Measurements from ENCODE around the gene ERCC5. TPM values are rescaled to one million over a fixed set of nuclear protein-coding genes. Genes with fewer than 3 reads are reported as not detected.

ERCC5 gene
- total RNA-seq, 2 experiments from 2014 or later: 53.6 to 63.5 TPM

DNA sequence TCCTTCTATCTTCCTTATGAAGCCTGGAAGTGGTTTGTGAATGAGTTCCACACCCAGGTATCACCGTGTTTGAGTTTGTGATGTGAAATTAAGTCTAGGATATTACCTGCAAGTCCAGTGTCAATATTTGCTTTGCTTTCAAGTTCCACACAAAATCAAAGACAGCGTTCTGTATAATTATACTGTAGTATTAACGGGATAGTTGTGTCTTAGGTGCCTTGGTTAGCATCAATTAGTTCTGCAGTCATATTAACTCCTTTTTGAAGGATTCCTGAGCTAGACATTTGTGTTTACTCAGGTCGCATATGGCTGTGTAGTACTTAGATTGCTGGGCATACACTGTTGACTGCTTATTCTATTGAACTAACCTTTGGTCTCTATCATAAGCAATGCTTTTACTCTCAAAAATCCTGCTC is 54.4 kb downstream of the ERCC5 start:
- no peaks in the 10 kb centered on the region for H3K9me3 Mint-ChIP-seq
- no peak for DNase-seq
- no peaks in the 10 kb centered on the region for H3K36me3 Mint-ChIP-seq
- no peak overlapping the region for H3K27ac Mint-ChIP-seq
- H3K27me3 Mint-ChIP-seq: peaks cover 2% of the 10 kb centered on the region
- no peak overlapping the region for H3K4me3 Mint-ChIP-seq
- intact Hi-C loops (cut with micrococcal nuclease): no loop called here
- no peaks in the 10 kb centered on the region for H3K4me1 Mint-ChIP-seq (ENCODE audit: low read depth)
- ChIA-PET CTCF (no interaction called here), POLR2A (no interaction called here)

DNA sequence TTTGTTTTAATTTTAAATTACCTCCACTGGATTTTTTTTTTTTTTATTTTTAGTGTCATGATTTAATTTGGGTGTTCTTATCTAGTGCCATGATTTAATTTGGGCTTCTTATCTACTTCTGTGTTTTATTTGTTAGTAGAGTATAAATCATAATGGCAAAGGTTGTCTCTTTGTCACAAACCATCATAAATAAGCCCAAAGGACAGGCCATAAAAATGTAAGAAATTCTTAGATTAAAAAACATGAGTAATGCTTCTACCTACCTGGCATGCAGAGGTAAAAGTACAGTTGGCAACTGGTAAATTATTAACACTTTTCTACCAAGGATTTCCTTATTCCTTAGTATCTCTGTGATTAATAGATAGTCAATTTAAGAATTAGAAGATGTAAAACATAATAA is 55.2 kb downstream of the ERCC5 start:
- ChIA-PET POLR2A (no interaction called here), CTCF (interaction anchor here (2.6 kb wide), 1 partner anchor 31 kb away, joined by 9 read pairs; no protein-coding TSS in a partner anchor)
- no peaks in the 10 kb centered on the region for H3K4me1 Mint-ChIP-seq (ENCODE audit: low read depth)
- no peak for DNase-seq
- H3K9me3 Mint-ChIP-seq: no peaks in the 10 kb centered on the region
- H3K4me3 Mint-ChIP-seq: no peak overlapping the region
- no peak overlapping the region for H3K27ac Mint-ChIP-seq
- H3K27me3 Mint-ChIP-seq: peaks cover 4% of the 10 kb centered on the region
- intact Hi-C loops (cut with micrococcal nuclease): no loop called here
- no peaks in the 10 kb centered on the region for H3K36me3 Mint-ChIP-seq

DNA sequence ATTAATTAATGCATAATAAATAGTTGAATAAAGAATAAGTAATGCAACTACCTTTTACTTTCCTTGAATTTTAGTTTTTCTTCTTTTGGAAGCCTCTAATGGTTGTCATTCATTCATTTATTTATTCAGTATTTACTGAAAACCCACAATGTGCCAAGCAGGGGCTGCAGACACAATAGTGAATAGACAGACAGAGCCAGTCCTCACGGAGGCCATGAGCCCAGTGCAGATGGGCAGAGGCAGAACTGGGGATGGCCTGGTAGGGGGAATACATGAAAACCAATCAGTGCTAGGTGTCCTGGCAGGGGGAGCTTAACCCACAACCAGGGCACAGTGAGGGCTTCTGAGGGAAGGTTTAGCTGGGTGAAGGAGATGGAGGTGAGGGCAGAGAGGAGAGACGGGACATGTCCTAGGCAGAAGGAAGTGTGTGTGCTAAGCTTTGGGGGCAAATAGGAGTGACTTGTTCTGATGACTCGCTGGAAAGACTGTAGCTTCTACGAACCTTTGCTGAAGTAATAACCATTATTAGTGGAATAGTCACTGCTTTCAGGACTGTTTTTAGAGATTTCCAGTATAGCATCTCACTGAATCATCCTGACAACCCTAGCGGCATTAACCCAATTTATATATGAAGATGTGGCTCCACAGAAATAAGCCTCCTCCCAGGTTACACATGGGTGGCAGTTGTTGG is 55.9 kb downstream of the ERCC5 start:
- intact Hi-C loops (cut with micrococcal nuclease): no loop called here
- no peak overlapping the region for H3K27ac Mint-ChIP-seq
- H3K4me3 Mint-ChIP-seq: no peak overlapping the region
- H3K9me3 Mint-ChIP-seq: no peaks in the 10 kb centered on the region
- no peaks in the 10 kb centered on the region for H3K36me3 Mint-ChIP-seq
- ChIA-PET CTCF (interaction anchor here (2.6 kb wide), 1 partner anchor 31 kb away, joined by 9 read pairs; no protein-coding TSS in a partner anchor), POLR2A (no interaction called here)
- no peak for DNase-seq
- H3K4me1 Mint-ChIP-seq (ENCODE audit: low read depth): no peaks in the 10 kb centered on the region
- H3K27me3 Mint-ChIP-seq: peaks cover 5% of the 10 kb centered on the region

DNA sequence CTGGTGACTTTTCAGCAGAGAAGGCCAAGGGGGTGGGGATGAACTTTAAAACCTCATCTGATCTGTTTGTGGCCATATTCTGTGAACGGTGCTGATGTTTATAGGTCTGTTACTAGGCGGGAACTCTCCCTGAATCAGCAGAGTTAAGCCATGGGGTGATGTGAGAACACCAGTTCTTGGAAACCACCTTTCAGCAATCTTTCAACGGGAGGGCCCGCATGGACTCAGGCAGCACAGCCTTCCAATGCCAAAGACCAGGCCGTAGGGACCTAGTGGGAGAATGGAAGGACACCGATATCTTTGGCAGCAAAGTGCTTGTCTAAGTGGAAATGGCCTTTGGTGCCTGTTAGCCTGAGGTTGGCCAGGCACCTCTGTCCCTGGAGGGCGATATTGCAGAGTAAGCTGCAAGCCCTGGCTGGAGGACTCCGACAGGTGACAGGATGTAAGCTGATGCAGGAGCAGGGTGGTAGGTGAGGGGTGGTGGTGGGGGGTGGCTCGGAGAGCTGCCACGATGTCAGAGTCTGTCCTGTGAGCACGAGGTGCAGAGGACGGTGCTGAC is 57.0 kb downstream of the ERCC5 start:
- Mint-ChIP-seq H3K27ac (no peak overlapping the region), H3K4me3 (no peak overlapping the region), H3K4me1 (ENCODE audit: low read depth) (no peaks in the 10 kb centered on the region), H3K9me3 (no peaks in the 10 kb centered on the region), H3K27me3 (peaks cover 10% of the 10 kb centered on the region), H3K36me3 (no peaks in the 10 kb centered on the region)
- intact Hi-C loops (cut with micrococcal nuclease): no loop called here
- POLR2A ChIA-PET: no interaction called here
- no peak for DNase-seq
- CTCF ChIA-PET: interaction anchor here (2.6 kb wide), 1 partner anchor 33 kb away, joined by 9 read pairs; no protein-coding TSS in a partner anchor

DNA sequence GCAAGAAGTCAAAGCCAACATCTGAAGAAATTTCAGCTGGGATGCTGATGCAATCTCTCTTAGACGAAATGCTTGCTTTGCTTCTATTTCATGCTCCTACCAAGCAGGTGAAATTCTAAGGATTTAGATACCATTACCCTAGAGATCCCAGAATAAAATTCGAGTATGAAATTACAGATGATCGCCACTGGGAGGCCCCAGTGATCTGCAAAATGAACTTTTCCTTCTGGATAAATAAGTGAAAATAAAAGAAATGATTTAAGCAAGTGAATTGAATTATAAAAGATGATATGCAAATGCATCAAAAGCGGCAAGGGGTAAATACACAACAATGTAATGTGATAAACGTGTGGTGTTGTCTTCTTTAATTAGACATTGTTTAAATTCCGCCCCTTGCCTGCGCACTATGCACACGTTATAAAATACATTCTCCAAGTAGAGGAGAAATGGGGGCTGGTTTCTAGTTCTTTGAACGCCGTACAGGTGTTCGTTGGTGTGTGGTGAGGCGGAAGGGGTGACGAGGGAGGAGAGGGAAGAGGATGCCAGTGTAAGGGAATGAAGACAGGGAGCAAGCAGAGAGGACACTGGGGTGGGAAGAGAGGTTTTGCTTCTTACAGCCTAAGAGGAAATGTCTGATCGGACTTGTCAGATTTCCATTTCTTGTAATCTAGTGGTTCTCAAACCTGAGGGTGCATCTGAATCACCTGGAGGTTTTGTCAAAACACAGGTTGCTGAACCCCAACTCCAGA is 58.0 kb downstream of the ERCC5 start:
- no peaks in the 10 kb centered on the region for H3K36me3 Mint-ChIP-seq
- intact Hi-C loops (cut with micrococcal nuclease): no loop called here
- ChIA-PET POLR2A (no interaction called here), CTCF (no interaction called here)
- H3K27ac Mint-ChIP-seq: no peak overlapping the region
- no peak overlapping the region for H3K4me3 Mint-ChIP-seq
- peaks cover 15% of the 10 kb centered on the region for H3K27me3 Mint-ChIP-seq
- no peaks in the 10 kb centered on the region for H3K4me1 Mint-ChIP-seq (ENCODE audit: low read depth)
- no peak for DNase-seq
- no peaks in the 10 kb centered on the region for H3K9me3 Mint-ChIP-seq

DNA sequence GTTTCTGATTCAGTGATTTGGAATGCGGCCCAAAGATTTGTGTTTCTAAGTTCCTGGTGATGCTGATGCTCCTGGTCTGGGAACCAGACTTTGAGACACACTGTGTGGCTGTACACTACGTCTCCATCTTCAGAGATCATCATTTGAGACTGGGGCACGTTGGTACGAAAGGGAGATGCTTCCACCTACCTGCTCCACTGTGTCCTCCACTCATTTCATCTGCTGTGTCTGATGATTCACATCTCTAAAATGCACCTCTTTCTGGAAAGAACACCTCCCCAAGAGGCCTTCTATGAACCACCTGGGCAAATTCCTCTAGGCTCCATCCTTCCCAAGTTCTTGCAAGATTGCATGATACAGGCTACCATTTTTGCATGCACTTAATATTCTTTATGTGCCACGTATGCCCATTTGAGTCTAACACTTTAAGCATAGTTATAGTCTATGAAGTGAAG is 58.6 kb downstream of the ERCC5 start:
- intact Hi-C loops (cut with micrococcal nuclease): no loop called here
- H3K4me1 Mint-ChIP-seq (ENCODE audit: low read depth): no peaks in the 10 kb centered on the region
- ChIA-PET POLR2A (no interaction called here), CTCF (interaction anchor here (0.9 to 1.2 kb wide), 2 partner anchors 8 to 27 kb away, joined by 4 read pairs; no protein-coding TSS in a partner anchor)
- no peaks in the 10 kb centered on the region for H3K9me3 Mint-ChIP-seq
- peaks cover 16% of the 10 kb centered on the region for H3K27me3 Mint-ChIP-seq
- H3K4me3 Mint-ChIP-seq: no peak overlapping the region
- no peaks in the 10 kb centered on the region for H3K36me3 Mint-ChIP-seq
- DNase-seq: no peak
- no peak overlapping the region for H3K27ac Mint-ChIP-seq

DNA sequence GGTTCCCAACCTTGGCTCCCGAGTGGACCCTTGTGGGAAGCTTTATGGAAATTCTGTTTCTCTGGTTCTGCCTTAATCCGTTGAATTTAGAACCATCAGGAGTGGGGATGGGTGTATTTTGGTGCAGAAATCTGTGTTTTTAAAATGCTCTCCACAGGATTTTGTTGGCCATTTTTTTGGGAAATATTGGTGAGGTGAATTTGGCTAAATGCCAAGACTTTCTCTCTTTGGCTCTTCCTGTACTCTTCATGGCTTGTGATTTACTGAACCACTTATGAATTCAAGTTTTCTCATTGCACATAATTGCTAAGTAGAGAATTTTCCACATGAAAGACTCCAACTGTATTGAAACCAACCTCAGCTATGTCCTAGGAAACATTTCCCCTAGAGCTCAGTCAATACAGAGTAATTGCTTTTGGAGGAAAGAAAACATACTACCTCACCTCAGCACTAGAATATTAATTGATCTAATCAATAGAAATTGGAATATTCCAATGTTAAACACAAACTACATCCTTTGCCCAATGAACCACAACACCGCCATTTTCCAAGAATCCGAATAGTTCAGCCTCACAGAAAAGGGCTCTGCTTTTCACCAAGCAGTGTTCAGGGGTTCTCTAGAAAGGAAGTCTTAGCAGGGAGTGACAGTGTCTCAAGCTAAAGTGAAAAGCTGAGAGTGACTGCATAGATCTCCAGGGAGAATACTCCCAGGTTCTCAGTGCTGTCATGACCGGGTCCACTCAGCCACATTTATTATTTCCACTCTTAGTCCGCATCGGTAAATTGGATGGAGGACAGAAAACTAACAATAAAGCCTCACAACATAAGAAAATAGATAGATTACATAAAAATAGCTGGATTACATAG is 60.3 kb downstream of the ERCC5 start:
- Mint-ChIP-seq H3K4me3 (no peak overlapping the region), H3K27ac (no peak overlapping the region), H3K27me3 (peaks cover 21% of the 10 kb centered on the region), H3K9me3 (no peaks in the 10 kb centered on the region), H3K4me1 (ENCODE audit: low read depth) (no peaks in the 10 kb centered on the region), H3K36me3 (no peaks in the 10 kb centered on the region)
- no peak for DNase-seq
- POLR2A ChIA-PET: no interaction called here
- CTCF ChIA-PET: interaction anchor here (1.3 to 1.9 kb wide), 2 partner anchors 10 to 36 kb away, joined by 3 to 5 read pairs; no protein-coding TSS in a partner anchor
- intact Hi-C loops (cut with micrococcal nuclease): no loop called here

DNA sequence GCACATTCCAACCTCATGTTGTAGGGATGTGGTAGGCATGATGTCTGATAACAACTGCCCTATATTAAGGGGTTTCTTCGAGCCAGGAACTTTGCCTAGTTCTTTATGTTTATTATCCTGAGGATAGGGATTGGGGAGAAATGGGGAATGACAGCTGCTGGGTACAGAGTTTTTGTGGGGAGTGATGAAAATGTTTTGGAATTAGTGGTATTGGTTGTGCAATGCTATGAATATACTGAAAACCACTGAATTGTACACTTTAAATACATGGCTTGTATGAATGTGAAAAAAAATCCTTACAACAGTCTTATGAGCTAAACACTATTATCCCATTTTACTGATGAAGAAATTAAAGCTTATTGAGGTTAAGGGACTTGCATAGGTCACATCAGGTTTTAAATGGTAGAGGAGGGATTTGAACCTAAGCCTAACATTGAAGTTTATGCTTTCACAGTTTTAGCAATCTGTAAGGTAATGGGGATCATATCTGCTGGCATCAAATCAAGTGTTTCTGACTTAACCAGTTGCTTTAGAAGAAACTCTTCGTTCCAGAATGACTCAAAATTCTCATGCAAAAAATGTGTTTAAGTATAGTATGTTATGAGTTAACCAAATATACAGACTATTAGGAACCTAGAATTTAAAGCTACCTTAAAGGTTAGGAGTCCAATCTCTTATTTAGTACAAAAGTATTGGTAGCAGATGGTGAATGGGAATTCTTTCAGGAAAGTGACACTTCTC is 61.4 kb downstream of the ERCC5 start:
- Mint-ChIP-seq H3K4me1 (ENCODE audit: low read depth) (no peaks in the 10 kb centered on the region), H3K27ac (no peak overlapping the region), H3K27me3 (peaks cover 21% of the 10 kb centered on the region), H3K4me3 (no peak overlapping the region), H3K36me3 (no peaks in the 10 kb centered on the region), H3K9me3 (no peaks in the 10 kb centered on the region)
- POLR2A ChIA-PET: interaction anchor here (0.7 kb wide), 1 partner anchor 108 kb away, joined by 3 read pairs; no protein-coding TSS in a partner anchor
- CTCF ChIA-PET: interaction anchor here (1.3 to 1.9 kb wide), 2 partner anchors 9 to 37 kb away, joined by 3 to 5 read pairs; no protein-coding TSS in a partner anchor
- intact Hi-C loops (cut with micrococcal nuclease): no loop called here
- DNase-seq: no peak

DNA sequence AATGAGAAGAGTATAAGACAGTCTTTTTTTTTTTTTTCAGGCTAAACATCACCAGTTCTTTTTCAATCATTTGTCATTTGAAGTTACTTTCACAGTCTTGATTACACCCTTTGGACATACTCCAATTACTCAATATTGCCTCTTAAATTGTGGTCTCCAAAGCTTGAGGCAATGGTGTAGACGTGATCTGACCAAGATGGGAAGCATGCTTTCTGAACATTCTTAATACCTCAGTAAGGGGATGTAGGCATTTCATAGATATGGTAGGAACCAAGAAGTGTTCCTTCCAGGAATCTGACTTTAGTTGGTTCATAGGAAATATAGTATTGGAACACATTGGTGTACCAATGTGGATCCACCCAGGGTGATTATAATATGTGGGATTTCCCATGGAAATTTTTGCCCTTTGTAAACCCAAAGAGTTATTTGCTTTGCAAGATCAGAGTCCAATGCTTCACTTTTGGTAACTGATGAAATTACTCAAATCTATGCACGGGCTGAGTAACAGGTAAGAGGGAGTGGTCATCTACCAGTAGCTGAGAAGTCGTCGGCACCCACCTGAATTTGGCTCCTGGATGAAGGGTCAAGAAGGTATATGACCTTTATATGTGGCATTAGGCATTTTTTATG is 62.2 kb downstream of the ERCC5 start:
- Mint-ChIP-seq H3K27me3 (peaks cover 25% of the 10 kb centered on the region), H3K4me1 (ENCODE audit: low read depth) (no peaks in the 10 kb centered on the region), H3K36me3 (no peaks in the 10 kb centered on the region), H3K9me3 (no peaks in the 10 kb centered on the region), H3K4me3 (no peak overlapping the region), H3K27ac (no peak overlapping the region)
- CTCF ChIA-PET: interaction anchor here (1.9 kb wide), 1 partner anchor 8 kb away, joined by 5 read pairs; no protein-coding TSS in a partner anchor
- intact Hi-C loops (cut with micrococcal nuclease): no loop called here
- POLR2A ChIA-PET: interaction anchor here (0.7 kb wide), 1 partner anchor 109 kb away, joined by 3 read pairs; no protein-coding TSS in a partner anchor
- no peak for DNase-seq

DNA sequence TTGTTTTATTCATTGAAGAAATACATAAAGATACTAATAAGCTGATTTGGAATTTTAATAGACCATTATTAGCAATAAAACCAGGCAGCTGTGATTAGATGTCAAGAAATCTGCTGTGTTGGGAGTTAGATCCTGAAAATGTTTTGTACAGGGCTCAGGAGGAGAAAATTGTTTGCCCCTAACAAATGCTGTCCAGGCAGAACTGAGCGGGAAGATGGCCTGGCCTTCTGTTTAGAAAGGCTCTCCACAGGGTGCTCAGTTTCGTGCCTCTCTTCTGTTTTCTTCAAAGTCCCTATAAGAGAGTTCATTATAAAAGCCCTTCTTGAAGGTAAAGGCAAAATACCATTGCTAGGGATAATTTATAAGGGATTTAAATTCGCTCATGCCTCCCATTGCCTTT is 64.1 kb downstream of the ERCC5 start:
- H3K27me3 Mint-ChIP-seq: peaks cover 24% of the 10 kb centered on the region
- intact Hi-C loops (cut with micrococcal nuclease): no loop called here

DNA sequence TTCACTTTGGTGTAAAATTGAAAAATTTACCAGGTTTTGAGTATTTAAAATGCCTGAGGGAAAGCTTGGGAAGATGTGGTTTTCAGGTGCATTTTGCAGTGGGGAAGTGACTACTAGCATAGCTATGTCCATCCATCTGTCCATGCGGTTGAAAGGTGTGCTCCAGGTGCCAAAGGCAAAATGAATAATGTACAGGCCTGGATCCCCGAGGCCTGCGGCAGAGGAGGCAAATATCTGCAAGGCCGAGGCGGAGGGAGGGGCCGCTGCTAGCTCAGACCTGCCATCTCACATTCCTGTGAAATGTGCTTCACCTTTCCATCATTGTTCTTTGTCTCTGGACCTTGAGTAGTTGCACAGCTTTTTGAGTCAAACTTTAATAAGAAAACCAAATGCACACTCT is 65.5 kb downstream of the ERCC5 start:
- POLR2A ChIA-PET: no interaction called here
- H3K27ac Mint-ChIP-seq: no peak overlapping the region
- intact Hi-C loops (cut with micrococcal nuclease): no loop called here
- CTCF ChIA-PET: interaction anchor here (1.3 kb wide), 1 partner anchor 42 kb away, joined by 3 read pairs; no protein-coding TSS in a partner anchor
- H3K4me3 Mint-ChIP-seq: no peak overlapping the region
- DNase-seq: no peak
- H3K36me3 Mint-ChIP-seq: no peaks in the 10 kb centered on the region
- no peaks in the 10 kb centered on the region for H3K4me1 Mint-ChIP-seq (ENCODE audit: low read depth)
- no peaks in the 10 kb centered on the region for H3K9me3 Mint-ChIP-seq
- peaks cover 24% of the 10 kb centered on the region for H3K27me3 Mint-ChIP-seq

More for the DNA sequence above, 64.1 kb downstream of the ERCC5 start:
- Mint-ChIP-seq H3K4me1 (ENCODE audit: low read depth) (no peaks in the 10 kb centered on the region), H3K36me3 (no peaks in the 10 kb centered on the region), H3K4me3 (no peak overlapping the region), H3K9me3 (no peaks in the 10 kb centered on the region), H3K27ac (no peak overlapping the region)
- no peak for DNase-seq
- ChIA-PET POLR2A (no interaction called here), CTCF (interaction anchor here (1.3 kb wide), 1 partner anchor 40 kb away, joined by 3 read pairs; no protein-coding TSS in a partner anchor)

Data from activated CD4-positive, alpha-beta memory T cell treated with anti-CD3 and anti-CD28 coated beads for 36 hours (primary cell).